Measurements from ENCODE around the gene ASPRV1. TPM values are rescaled to one million over a fixed set of nuclear protein-coding genes. Genes with fewer than 3 reads are reported as not detected.

The ASPRV1 gene
- polyA plus RNA-seq, 4 donors = 4.1 to 5.6 (median 4.9) TPM

GRCh38 chr2:69989441-69990105 is 28.1 kb upstream of the ASPRV1 start:
- no peak for DNase-seq (ENCODE audit: low read depth in 4 of 4, low spot score in 3 of 4)

GRCh38 chr2:69989009-69989408 is 27.6 kb upstream of the ASPRV1 start:
- DNase-seq (ENCODE audit: low read depth in 4 of 4, low spot score in 3 of 4) = no peak

- no peak for DNase-seq (ENCODE audit: low read depth in 4 of 4, low spot score in 3 of 4)
These were observed 26.7 kb upstream of the ASPRV1 start for GRCh38 chr2:69988086-69988635.

- DNase-seq (ENCODE audit: low read depth in 4 of 4, low spot score in 3 of 4) = no peak
These were observed 25.3 kb upstream of the ASPRV1 start for GRCh38 chr2:69986691-69987090.

GRCh38 chr2:69985688-69986087 is 24.3 kb upstream of the ASPRV1 start:
- no peak for DNase-seq (ENCODE audit: low read depth in 4 of 4, low spot score in 3 of 4)

GRCh38 chr2:69985216-69985615 is 23.8 kb upstream of the ASPRV1 start:
- no peak for DNase-seq (ENCODE audit: low read depth in 4 of 4, low spot score in 3 of 4)

GRCh38 chr2:69983392-69983966 is 22.0 kb upstream of the ASPRV1 start:
- no peak for DNase-seq (ENCODE audit: low read depth in 4 of 4, low spot score in 3 of 4)

- no peak for DNase-seq (ENCODE audit: low read depth in 4 of 4, low spot score in 3 of 4)
These were observed 18.7 kb upstream of the ASPRV1 start for GRCh38 chr2:69979902-69980807.

- DNase-seq (ENCODE audit: low read depth in 4 of 4, low spot score in 3 of 4) = no peak
These were observed 16.6 kb upstream of the ASPRV1 start for GRCh38 chr2:69977906-69978482.

GRCh38 chr2:69977186-69977585 is 15.8 kb upstream of the ASPRV1 start:
- no peak for DNase-seq (ENCODE audit: low read depth in 4 of 4, low spot score in 3 of 4)

- no peak for DNase-seq (ENCODE audit: low read depth in 4 of 4, low spot score in 3 of 4)
These were observed 14.5 kb upstream of the ASPRV1 start for GRCh38 chr2:69975853-69976462.

GRCh38 chr2:69975136-69975852 is 13.9 kb upstream of the ASPRV1 start:
- DNase-seq (ENCODE audit: low read depth in 4 of 4, low spot score in 3 of 4) = no peak

- DNase-seq (ENCODE audit: low read depth in 4 of 4, low spot score in 3 of 4) = no peak
These were observed 11.9 kb upstream of the ASPRV1 start for GRCh38 chr2:69973335-69973735.

GRCh38 chr2:69972822-69973221 is 11.4 kb upstream of the ASPRV1 start:
- no peak for DNase-seq (ENCODE audit: low read depth in 4 of 4, low spot score in 3 of 4)

GRCh38 chr2:69969991-69970390 is 8.6 kb upstream of the ASPRV1 start:
- no peak for DNase-seq (ENCODE audit: low read depth in 4 of 4, low spot score in 3 of 4)

GRCh38 chr2:69969126-69969983 is 7.9 kb upstream of the ASPRV1 start:
- DNase-seq (ENCODE audit: low read depth in 4 of 4, low spot score in 3 of 4) = no peak

- no peak for DNase-seq (ENCODE audit: low read depth in 4 of 4, low spot score in 3 of 4)
These were observed 7.2 kb upstream of the ASPRV1 start for GRCh38 chr2:69968609-69969008.

GRCh38 chr2:69966496-69966895 is 5.1 kb upstream of the ASPRV1 start:
- DNase-seq (ENCODE audit: low read depth in 4 of 4, low spot score in 3 of 4) = no peak
